Endodermal cell (in vitro differentiated cells): ENCODE measurements around the gene HEMGN. TPM values are rescaled to one million over a fixed set of nuclear protein-coding genes. Genes with fewer than 3 reads are reported as not detected.

Experiments used
- DNase-seq: peaks from one replicate; pipeline ENCODE4 v3.0.0-alpha.2; 2017
- H3K27ac ChIP-seq: 2 replicates; pipeline ENCODE4 v1.5.1; 2013; ENCODE audit warnings: mild to moderate bottlenecking, low read depth, low read length, moderate library complexity
- H3K27me3 ChIP-seq: 2 replicates; pipeline ENCODE4 v1.6.1; 2013; ENCODE audit warnings: mild to moderate bottlenecking, low read length, moderate library complexity; ENCODE audit not compliant: insufficient read depth, control insufficient read depth, poor library complexity, severe bottlenecking
- H3K36me3 ChIP-seq: 2 replicates; pipeline ENCODE4 v1.7.0; 2013; ENCODE audit warnings: mild to moderate bottlenecking, low read length, moderate library complexity; ENCODE audit not compliant: control insufficient read depth, insufficient read depth
- H3K4me1 ChIP-seq: one replicate; pipeline ENCODE4 v1.7.0; 2013; ENCODE audit warnings: low read length; ENCODE audit not compliant: control insufficient read depth, insufficient read depth
- H3K4me3 ChIP-seq: 2 replicates; pipeline ENCODE4 v1.5.1; 2013; ENCODE audit warnings: mild to moderate bottlenecking, low read length, moderate library complexity
- H3K9ac ChIP-seq: 2 replicates; pipeline ENCODE4 v1.6.1; 2013; ENCODE audit warnings: mild to moderate bottlenecking, low read length, moderate library complexity; ENCODE audit not compliant: poor library complexity, severe bottlenecking; ENCODE audit errors: extremely low read depth
- H3K9me3 ChIP-seq: 2 replicates; pipeline ENCODE4 v1.6.1; 2013; ENCODE audit warnings: mild to moderate bottlenecking, low read length, moderate library complexity; ENCODE audit not compliant: control insufficient read depth
- H3K27ac Mint-ChIP-seq: 2 replicates; pipeline ENCODE4 v1.8.0; 2020; ENCODE audit warnings: mixed read lengths
- H3K27me3 Mint-ChIP-seq: 2 replicates; pipeline ENCODE4 v1.8.0; 2021; ENCODE audit warnings: mild to moderate bottlenecking, mixed read lengths; ENCODE audit not compliant: insufficient read depth
- H3K36me3 Mint-ChIP-seq: 2 replicates; pipeline ENCODE4 v1.8.0; 2020; ENCODE audit warnings: low read depth, mixed read lengths
- H3K4me1 Mint-ChIP-seq: 2 replicates; pipeline ENCODE4 v1.8.0; 2020; ENCODE audit warnings: mixed read lengths
- H3K4me3 Mint-ChIP-seq: 2 replicates; pipeline ENCODE4 v1.8.0; 2020; ENCODE audit warnings: mild to moderate bottlenecking, moderate library complexity, mixed read lengths
- H3K9me3 Mint-ChIP-seq: 2 replicates; pipeline ENCODE4 v1.8.0; 2020; ENCODE audit warnings: mild to moderate bottlenecking, mixed read lengths
- CTCF ChIP-seq: fragments of 200-600 bp; sonication (generic); conservative IDR thresholded peaks from 2 replicates; pipeline ENCODE4 v1.5.0; 2021; ENCODE audit warnings: antibody characterized with exemption, mild to moderate bottlenecking
- WGBS, 2 experiments: methylation state at CpG; one replicate each; pipeline versions ENCODE4 v1.1.5 to v1.1.7; 2013; ENCODE audit warnings: missing lambda C conversion rate in 2 of 2, mixed read lengths in 1 of 2; ENCODE audit not compliant: insufficient coverage in 1 of 2, insufficient read length in 1 of 2; 5-methylcytosine and 5-hydroxymethylcytosine counted together
- total RNA-seq, 2 donors: library from RNA; stranded (reverse); fragmentation: NEBNext Ultra II Directional in 1 of 2; extraction: Animal tissue kit (Norgen Biotek cat#: 25700) in 1 of 2; gene quantifications; 2 replicates in 1 of 2; 3 replicates in 1 of 2; pipeline ENCODE4 v1.2.1, GENCODE V29; 2021

HEMGN gene
- total RNA-seq, 2 donors from 2014 or later, result not detected

DNA sequence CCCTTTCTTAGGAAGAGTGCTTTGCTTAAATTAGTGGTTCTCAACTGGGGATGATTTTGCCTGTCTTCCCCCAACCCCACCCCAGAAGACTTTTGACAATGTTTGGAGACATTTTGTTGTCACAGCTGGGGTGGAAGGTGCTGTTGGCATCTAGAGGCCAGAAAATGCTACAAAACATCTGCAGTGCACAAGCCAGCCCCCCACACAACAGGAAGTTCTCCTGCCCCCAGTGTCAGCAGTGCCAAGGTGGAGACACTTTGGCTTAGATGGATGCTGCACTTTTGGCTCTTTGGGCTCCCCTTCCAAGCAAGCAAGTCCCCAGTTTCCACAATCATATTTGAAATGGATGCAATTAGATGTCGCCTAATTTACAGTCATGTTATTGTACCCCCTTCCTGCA lies 2.7 kb downstream of the HEMGN start:
- Mint-ChIP-seq H3K9me3 (no peaks in the 10 kb centered on the region), H3K36me3 (no peaks in the 10 kb centered on the region), H3K27me3 (peaks cover 86% of the 10 kb centered on the region), H3K4me3 (no peak overlapping the region), H3K27ac (no peak overlapping the region), H3K4me1 (no peaks in the 10 kb centered on the region)
- Histone ChIP-seq H3K4me1 (no peaks in the 10 kb centered on the region), H3K4me3 (no peak overlapping the region), H3K27ac (no peak overlapping the region), H3K36me3 (no peaks in the 10 kb centered on the region), H3K27me3 (peaks cover 93% of the 10 kb centered on the region), H3K9me3 (no peaks in the 10 kb centered on the region), H3K9ac (no peak overlapping the region)
- 86% methylated on average over 1 of the region's 1 CpG for WGBS, 2 experiments
- no peak for TF ChIP-seq CTCF
- no peak for DNase-seq

- Histone ChIP-seq H3K9ac (no peak overlapping the region), H3K27ac (no peak overlapping the region), H3K9me3 (no peaks in the 10 kb centered on the region), H3K4me1 (no peaks in the 10 kb centered on the region), H3K36me3 (no peaks in the 10 kb centered on the region), H3K27me3 (peaks cover 93% of the 10 kb centered on the region), H3K4me3 (no peak overlapping the region)
- DNase-seq, result peak; percentile 59
- Mint-ChIP-seq H3K4me3 (no peak overlapping the region), H3K9me3 (no peaks in the 10 kb centered on the region), H3K27me3 (peaks cover 86% of the 10 kb centered on the region), H3K27ac (no peak overlapping the region), H3K4me1 (no peaks in the 10 kb centered on the region), H3K36me3 (no peaks in the 10 kb centered on the region)
- TF ChIP-seq CTCF, result no peak
- 48 to 50% methylated on average over 3 to 5 of the region's 6 CpGs for WGBS, 2 experiments
These were observed 3.5 kb downstream of the HEMGN start for GRCh38 chr9:97934321-97935115.

GRCh38 chr9:97933297-97933998 lies 4.5 kb downstream of the HEMGN start:
- Histone ChIP-seq H3K9ac (no peak overlapping the region), H3K4me1 (no peaks in the 10 kb centered on the region), H3K27ac (no peak overlapping the region), H3K9me3 (no peaks in the 10 kb centered on the region), H3K36me3 (no peaks in the 10 kb centered on the region), H3K4me3 (no peak overlapping the region), H3K27me3 (peaks cover 93% of the 10 kb centered on the region)
- no peak for TF ChIP-seq CTCF
- Mint-ChIP-seq H3K4me3 (no peak overlapping the region), H3K36me3 (no peaks in the 10 kb centered on the region), H3K27me3 (peaks cover 84% of the 10 kb centered on the region), H3K4me1 (no peaks in the 10 kb centered on the region), H3K9me3 (no peaks in the 10 kb centered on the region), H3K27ac (no peak overlapping the region)
- 86% methylated on average over 1 of the region's 4 CpGs; no CpG with 5 or more reads in 1 of the 2 experiments for WGBS, 2 experiments
- no peak for DNase-seq
